HG03565 (cell line): ENCODE measurements around the gene HSPA5.
A peak's percentile ranks its signal among the peaks of the same experiment; 100 is the strongest.
"Not testable (repeated sequence)": the region's sequence is repeated elsewhere in the genome, so short reads cannot be mapped to it uniquely, and the experiment has no call there.

Experiments
- ATAC-seq: cut with Tn5 transposase; IDR thresholded peaks from one replicate; pipeline ENCODE4 v1.9.1; 2021; ENCODE audit warnings: mild to moderate bottlenecking, moderate library complexity; ENCODE audit not compliant: unreplicated experiment

HSPA5 gene

GRCh38 chr9:125241000-125241862 lies at the start of gene HSPA5:
TSS of gene HSPA5 (minus strand) at chr9:125241343. CDS start at chr9:125241126, 217 bp downstream.
- peak; percentile 90 for ATAC-seq

DNA sequence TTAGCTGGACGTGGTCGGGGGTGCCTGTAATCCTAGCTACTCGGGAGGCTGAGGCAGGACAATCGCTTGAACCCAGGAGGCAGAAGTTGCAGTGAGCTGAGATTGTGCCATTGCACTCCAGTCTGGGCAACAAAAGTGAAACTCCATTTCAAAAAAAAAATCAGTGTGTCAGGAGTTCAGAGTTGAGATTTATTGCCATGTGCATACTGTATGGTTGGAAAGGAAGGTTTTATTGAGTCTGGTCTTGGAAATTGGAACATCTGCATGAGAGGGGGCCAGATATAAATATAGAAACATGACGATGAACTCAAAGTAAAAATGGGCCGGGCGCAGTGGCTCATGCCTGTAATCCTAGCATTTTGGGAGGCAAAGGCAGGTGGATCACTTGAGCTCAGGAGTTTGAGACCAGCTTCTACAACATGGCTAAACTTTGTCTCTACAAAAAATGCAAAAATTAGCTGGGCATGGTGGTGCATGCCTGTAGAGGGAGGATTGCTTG lies 45.8 kb upstream of the HSPA5 start:
- ATAC-seq, result not testable (repeated sequence)

- ATAC-seq, result no peak
Observed at GRCh38 chr9:125284855-125285254, 43.7 kb upstream of the HSPA5 start.

GRCh38 chr9:125280945-125281344 lies 39.8 kb upstream of the HSPA5 start:
- no peak for ATAC-seq

- ATAC-seq, result no peak
Observed at GRCh38 chr9:125277411-125277810, 36.3 kb upstream of the HSPA5 start.

GRCh38 chr9:125276771-125277170 lies 35.6 kb upstream of the HSPA5 start:
- ATAC-seq, result no peak

DNA sequence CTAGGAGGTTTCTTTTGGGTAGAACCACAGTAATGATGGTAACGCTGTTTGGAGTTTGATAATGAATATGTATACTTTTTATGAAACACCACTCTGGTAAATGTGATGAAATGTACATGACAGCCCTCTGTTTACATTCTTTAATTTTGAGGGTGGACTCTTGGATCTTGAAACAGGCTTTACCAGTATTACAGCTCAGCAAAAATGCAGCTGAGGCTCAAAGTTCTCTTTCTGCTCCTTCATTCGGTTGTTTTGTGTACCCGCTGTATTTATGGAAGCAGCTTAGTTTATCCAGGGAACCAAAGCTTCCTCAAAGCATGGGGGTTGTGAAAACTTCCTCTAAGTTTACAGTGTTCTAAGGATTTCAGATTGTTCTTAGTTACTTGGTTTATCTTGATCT lies 31.6 kb upstream of the HSPA5 start:
- no peak for ATAC-seq

- no peak for ATAC-seq
Observed at GRCh38 chr9:125271081-125271480, 29.9 kb upstream of the HSPA5 start.

- ATAC-seq, result no peak
Observed at GRCh38 chr9:125269014-125269397, 27.9 kb upstream of the HSPA5 start.

DNA sequence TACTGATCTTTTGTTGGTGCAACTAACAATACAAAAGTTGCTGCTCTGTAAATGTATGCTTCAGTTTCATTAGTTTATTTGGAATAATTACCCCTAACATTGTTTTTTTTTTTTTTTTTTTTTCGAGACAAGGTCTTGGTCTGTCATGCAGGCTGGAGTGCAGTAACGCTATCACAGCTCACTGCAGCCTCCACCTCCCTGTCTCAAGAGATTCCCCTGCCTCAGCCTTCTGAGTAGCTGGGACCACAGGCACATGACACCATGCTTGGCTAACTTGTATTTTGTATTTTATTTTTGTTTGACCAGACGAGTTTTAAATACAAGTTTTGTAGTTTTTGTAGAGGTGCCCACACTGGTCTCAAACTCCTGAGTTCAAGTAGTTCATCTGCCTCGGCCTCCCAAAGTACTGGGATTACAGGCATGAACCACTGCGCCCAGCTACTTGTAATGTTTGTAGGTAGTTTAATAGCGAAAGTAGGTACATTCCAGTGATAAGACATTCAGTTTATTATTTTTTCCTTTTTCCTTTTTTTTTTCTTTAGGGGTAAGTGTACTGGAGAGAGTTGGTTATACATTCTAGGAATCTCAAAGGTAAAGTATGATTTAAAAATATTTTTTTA lies 27.4 kb upstream of the HSPA5 start:
- no peak for ATAC-seq

- ATAC-seq, result not testable (repeated sequence)
Observed at GRCh38 chr9:125264068-125264467, 22.9 kb upstream of the HSPA5 start.

DNA sequence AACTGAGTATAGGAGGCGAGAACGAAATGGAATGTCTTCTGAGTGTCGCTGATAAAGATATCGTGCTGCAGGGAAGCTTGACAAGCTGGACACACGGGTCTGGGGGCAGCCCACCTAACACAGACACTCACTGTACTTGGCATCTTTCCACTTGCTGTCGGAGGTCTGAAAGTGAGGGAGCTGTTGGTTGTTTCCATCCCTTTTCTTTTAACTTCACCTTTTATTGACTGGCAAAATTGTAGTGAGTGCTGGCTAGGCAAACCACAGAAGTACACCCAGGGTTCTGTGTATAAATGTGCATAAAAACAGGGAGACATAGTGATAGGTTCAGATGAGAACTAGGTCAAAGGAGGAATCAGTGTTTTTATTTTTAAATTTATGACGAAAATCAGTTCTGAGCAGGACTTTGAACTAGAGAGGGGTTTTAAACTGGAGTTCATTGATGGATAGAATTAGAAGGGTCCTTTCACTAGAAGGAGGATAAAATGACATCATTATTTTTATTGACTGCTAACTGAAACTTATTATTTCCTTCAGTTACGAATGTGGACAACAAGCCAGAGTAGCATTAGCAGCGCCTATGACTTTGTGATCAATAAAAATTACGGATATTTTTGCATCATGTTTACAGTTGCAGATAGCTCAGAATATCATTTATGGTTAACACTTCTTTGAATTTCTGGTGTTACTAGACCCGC lies 21.3 kb upstream of the HSPA5 start:
- no peak for ATAC-seq

DNA sequence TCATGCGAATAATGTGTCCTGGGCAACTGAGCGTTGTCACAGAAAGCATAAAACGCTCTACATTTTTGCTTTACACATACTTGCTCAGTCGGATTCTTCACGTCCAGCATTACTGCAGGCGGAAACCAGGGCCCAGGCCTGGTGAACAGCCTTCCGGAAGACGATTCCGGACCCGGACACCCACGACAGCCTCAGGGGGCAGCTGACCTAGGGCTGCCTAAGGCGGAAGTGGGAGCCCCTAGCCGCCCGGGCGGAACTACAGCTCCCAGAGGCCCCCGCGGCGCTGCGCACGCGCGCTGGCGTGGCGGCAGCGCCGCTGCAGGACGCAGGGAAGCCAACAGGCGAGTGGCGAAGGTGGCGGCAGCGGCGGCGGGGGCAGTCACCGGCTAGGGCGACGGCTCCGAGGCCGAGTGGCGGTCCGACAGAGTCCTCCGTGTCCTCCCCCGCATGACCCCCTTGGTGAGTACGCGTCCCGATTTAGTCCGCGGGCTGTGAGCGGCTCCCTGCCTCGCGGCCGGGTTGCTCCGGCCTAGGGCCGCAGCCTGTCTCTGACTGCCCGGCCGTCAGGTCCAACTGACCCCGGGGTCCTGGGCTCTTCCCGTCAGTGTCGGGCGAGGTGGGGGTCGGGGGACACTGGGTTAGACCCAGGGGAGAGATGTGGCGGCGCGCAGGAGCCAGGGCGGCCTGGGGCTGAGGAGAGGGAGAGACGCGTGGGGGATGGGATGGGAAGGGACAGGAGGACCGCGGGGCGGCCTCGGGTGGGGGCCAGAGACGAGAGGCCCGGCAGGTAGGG lies 20.6 kb upstream of the HSPA5 start, which contains the start of gene GAPVD1:
Gene GAPVD1 (plus strand): TSS at position 326 of the 793 bp plus-strand sequence. CDS start 37,096 bp downstream, outside the sequence.
- peak; percentile 89 for ATAC-seq

GRCh38 chr9:125260561-125260960 lies 19.4 kb upstream of the HSPA5 start:
- ATAC-seq, result no peak

GRCh38 chr9:125258832-125259534 lies 17.8 kb upstream of the HSPA5 start:
- ATAC-seq, result no peak

- ATAC-seq, result no peak
Observed at GRCh38 chr9:125258160-125258785, 17.1 kb upstream of the HSPA5 start.

DNA sequence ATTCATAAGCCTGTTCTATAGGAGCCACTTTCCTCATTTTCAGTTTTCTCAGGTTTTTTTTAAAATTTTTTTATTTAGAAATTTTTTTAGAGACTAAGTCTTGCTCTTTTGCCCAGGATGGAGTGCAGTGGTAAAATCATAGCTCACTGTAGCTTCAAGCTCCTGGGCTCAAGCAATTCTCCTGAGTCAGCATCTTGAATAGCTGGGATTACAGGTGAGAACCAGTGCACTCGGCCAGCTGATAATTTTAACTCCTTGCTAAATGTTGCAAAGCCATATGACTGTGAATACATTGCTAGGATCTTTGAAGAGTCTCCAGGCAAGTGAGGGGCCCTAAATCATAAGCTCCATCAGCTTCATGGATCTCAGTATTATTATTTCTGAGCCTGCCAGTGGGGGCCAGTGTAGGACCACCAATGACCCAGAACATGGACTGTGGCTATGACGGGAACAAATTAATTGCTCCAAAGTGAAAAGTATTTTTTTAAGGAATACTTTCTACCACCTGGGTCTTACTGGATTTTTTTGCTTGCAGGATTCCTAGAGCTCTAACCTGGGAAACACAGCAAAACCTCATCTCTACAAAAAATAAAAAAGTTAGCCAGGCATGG lies 14.7 kb upstream of the HSPA5 start:
- ATAC-seq, result no peak

DNA sequence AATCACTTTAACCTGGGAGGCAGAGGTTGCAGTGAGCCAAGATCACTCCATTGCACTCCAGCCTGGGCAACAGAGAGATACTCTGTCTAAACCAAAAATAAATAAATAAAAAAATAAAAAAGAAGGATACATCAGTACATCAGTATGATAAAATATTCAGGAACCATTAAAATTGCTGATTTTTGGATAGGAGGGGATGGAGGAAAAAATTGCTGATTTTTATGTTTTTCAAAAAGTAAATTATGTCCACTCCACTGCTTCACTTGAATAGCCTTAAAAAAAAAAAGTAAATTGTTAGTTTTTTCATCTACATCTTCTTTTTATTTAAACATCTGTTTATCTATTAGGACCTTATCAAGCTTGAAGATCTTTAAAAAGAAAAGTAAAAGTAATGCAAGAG lies 13.1 kb upstream of the HSPA5 start:
- no peak for ATAC-seq

DNA sequence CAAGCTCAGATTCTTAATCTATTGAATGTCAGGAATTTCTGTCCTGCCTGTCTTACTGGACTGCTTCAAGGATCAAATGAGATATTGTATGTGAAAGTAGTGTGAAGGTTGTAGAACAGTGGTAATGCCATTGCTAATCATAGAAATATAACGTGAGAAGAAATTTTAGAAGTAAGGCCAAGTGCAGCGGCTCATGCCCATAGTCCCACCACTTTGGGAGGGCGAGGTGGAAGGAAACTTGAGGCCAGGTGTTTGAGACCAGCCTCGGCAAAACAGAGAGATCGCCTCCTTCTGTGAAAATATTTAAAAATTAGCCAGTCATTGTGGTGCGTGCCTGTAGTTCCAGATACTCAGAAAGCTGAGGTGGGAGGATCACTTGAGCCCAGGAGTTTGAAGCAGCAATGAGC lies 5.1 kb upstream of the HSPA5 start:
- ATAC-seq, result no peak
